ENCODE results near the gene CFAP54.

CFAP54 gene

GRCh38 chr12:96770219-96771102 lies 281.1 kb downstream of the CFAP54 start:
- Histone ChIP-seq H3K4me1 (ENCODE audit: low read depth, poor library complexity, severe bottlenecking) (no peaks in the 10 kb centered on the region), H4K20me1 (ENCODE audit: insufficient read depth) (no peaks in the 10 kb centered on the region), H3K9ac (no peak overlapping the region), H3K4me3 (IDR thresholded peaks at IDR 0.05; ENCODE audit: insufficient read depth, low read depth, low read length) (no peak overlapping the region), H3K36me3 (ENCODE audit: insufficient read depth) (no peaks in the 10 kb centered on the region), H2AFZ (ENCODE audit: low read depth) (no peak overlapping the region), H3K27ac (no peak overlapping the region), H3K79me2 (ENCODE audit: insufficient read depth, low read depth) (no peaks in the 10 kb centered on the region), H3K27me3 (ENCODE audit: insufficient read depth, low read depth) (no peaks in the 10 kb centered on the region), H3K4me2 (no peak overlapping the region)
- TF ChIP-seq CTCF (conservative IDR thresholded peaks at IDR 0.05; ENCODE audit: low read depth, low read length): no peak

GRCh38 chr12:96773031-96773430 lies 283.7 kb downstream of the CFAP54 start:
- H3K79me2 ChIP-seq (ENCODE audit: insufficient read depth, low read depth): no peaks in the 10 kb centered on the region
- no peak overlapping the region for H3K4me3 ChIP-seq (IDR thresholded peaks at IDR 0.05; ENCODE audit: insufficient read depth, low read depth, low read length)
- no peak overlapping the region for H3K4me2 ChIP-seq
- no peaks in the 10 kb centered on the region for H4K20me1 ChIP-seq (ENCODE audit: insufficient read depth)
- H3K36me3 ChIP-seq (ENCODE audit: insufficient read depth): no peaks in the 10 kb centered on the region
- H3K27ac ChIP-seq: no peak overlapping the region
- no peak overlapping the region for H2AFZ ChIP-seq (ENCODE audit: low read depth)
- no peaks in the 10 kb centered on the region for H3K4me1 ChIP-seq (ENCODE audit: low read depth, poor library complexity, severe bottlenecking)
- no peaks in the 10 kb centered on the region for H3K27me3 ChIP-seq (ENCODE audit: insufficient read depth, low read depth)
- no peak for TF ChIP-seq CTCF (conservative IDR thresholded peaks at IDR 0.05; ENCODE audit: low read depth, low read length)
- H3K9ac ChIP-seq: no peak overlapping the region

GRCh38 chr12:96774496-96775256 lies 285.3 kb downstream of the CFAP54 start:
- H4K20me1 ChIP-seq (ENCODE audit: insufficient read depth): no peaks in the 10 kb centered on the region
- H3K4me2 ChIP-seq: no peak overlapping the region
- no peak overlapping the region for H2AFZ ChIP-seq (ENCODE audit: low read depth)
- no peaks in the 10 kb centered on the region for H3K4me1 ChIP-seq (ENCODE audit: low read depth, poor library complexity, severe bottlenecking)
- no peak overlapping the region for H3K4me3 ChIP-seq (IDR thresholded peaks at IDR 0.05; ENCODE audit: insufficient read depth, low read depth, low read length)
- no peak for TF ChIP-seq CTCF (conservative IDR thresholded peaks at IDR 0.05; ENCODE audit: low read depth, low read length)
- H3K79me2 ChIP-seq (ENCODE audit: insufficient read depth, low read depth): no peaks in the 10 kb centered on the region
- H3K27me3 ChIP-seq (ENCODE audit: insufficient read depth, low read depth): no peaks in the 10 kb centered on the region
- H3K27ac ChIP-seq: no peak overlapping the region
- H3K36me3 ChIP-seq (ENCODE audit: insufficient read depth): no peaks in the 10 kb centered on the region
- no peak overlapping the region for H3K9ac ChIP-seq

GRCh38 chr12:96776908-96777307 lies 287.5 kb downstream of the CFAP54 start:
- no peaks in the 10 kb centered on the region for H3K4me1 ChIP-seq (ENCODE audit: low read depth, poor library complexity, severe bottlenecking)
- H3K27me3 ChIP-seq (ENCODE audit: insufficient read depth, low read depth): no peaks in the 10 kb centered on the region
- no peak overlapping the region for H3K4me2 ChIP-seq
- no peak overlapping the region for H3K9ac ChIP-seq
- H2AFZ ChIP-seq (ENCODE audit: low read depth): no peak overlapping the region
- H3K36me3 ChIP-seq (ENCODE audit: insufficient read depth): no peaks in the 10 kb centered on the region
- H3K79me2 ChIP-seq (ENCODE audit: insufficient read depth, low read depth): no peaks in the 10 kb centered on the region
- H3K27ac ChIP-seq: no peak overlapping the region
- H3K4me3 ChIP-seq (IDR thresholded peaks at IDR 0.05; ENCODE audit: insufficient read depth, low read depth, low read length): no peak overlapping the region
- no peaks in the 10 kb centered on the region for H4K20me1 ChIP-seq (ENCODE audit: insufficient read depth)
- TF ChIP-seq CTCF (conservative IDR thresholded peaks at IDR 0.05; ENCODE audit: low read depth, low read length): no peak
